HG02759 (cell line): ENCODE results near the gene MANEAL.

Experiments
- ATAC-seq: cut with Tn5 transposase; IDR thresholded peaks from one replicate; pipeline ENCODE4 v1.9.1; 2021; ENCODE audit warnings: mild to moderate bottlenecking, moderate library complexity; ENCODE audit not compliant: unreplicated experiment

MANEAL gene

GRCh38 chr1:37778654-37779053, 15.0 kb upstream of the MANEAL start:
- no peak for ATAC-seq

GRCh38 chr1:37782491-37782890, 11.2 kb upstream of the MANEAL start:
- ATAC-seq: no peak

- no peak for ATAC-seq
Observed at GRCh38 chr1:37792943-37793686, 532 bp upstream of the MANEAL start.

- ATAC-seq: peak; percentile 37
Observed at GRCh38 chr1:37794372-37795339, 1.0 kb downstream of the MANEAL start.

- ATAC-seq: no peak
Observed at GRCh38 chr1:37795340-37796125, 1.9 kb downstream of the MANEAL start.

- no peak for ATAC-seq
Observed at GRCh38 chr1:37797750-37798345, 4.2 kb downstream of the MANEAL start.

GRCh38 chr1:37802439-37802838, 8.8 kb downstream of the MANEAL start:
- no peak for ATAC-seq

- ATAC-seq: no peak
Observed at GRCh38 chr1:37807220-37807554, 13.5 kb downstream of the MANEAL start.

- ATAC-seq: peak; percentile 88
Observed at GRCh38 chr1:37807555-37808368, 14.1 kb downstream of the MANEAL start, which contains the start of the genes C1orf122 and YRDC. Gene C1orf122, plus strand, starts transcription at chr1:37807790. Its CDS starts 615 bp downstream, at chr1:37808405. Gene YRDC, minus strand, starts transcription at chr1:37808208. Its CDS starts 28 bp downstream, at chr1:37808180.

GRCh38 chr1:37808369-37809319, 15.0 kb downstream of the MANEAL start:
- ATAC-seq: peak; percentile 46

GRCh38 chr1:37809942-37810341, 16.3 kb downstream of the MANEAL start:
- ATAC-seq: no peak

- peak; percentile 28 for ATAC-seq
Observed at GRCh38 chr1:37811027-37811655, 17.5 kb downstream of the MANEAL start.

- ATAC-seq: no peak
Observed at GRCh38 chr1:37813529-37814145, 20.0 kb downstream of the MANEAL start.

- ATAC-seq: no peak
Observed at GRCh38 chr1:37814252-37814651, 20.6 kb downstream of the MANEAL start.

- ATAC-seq: no peak
Observed at GRCh38 chr1:37817481-37817880, 23.8 kb downstream of the MANEAL start.

- no peak for ATAC-seq
Observed at GRCh38 chr1:37821481-37821880, 27.8 kb downstream of the MANEAL start.

GRCh38 chr1:37822906-37823815, 29.5 kb downstream of the MANEAL start:
- ATAC-seq: no peak
